HEK293T (cell line): ENCODE data around the gene ADGRB3.
"Not testable (repeated sequence)": the region's sequence is repeated elsewhere in the genome, so short reads cannot be mapped to it uniquely, and the experiment has no call there.

Experiments used
- CTCF ChIA-PET: fragments of 350-600 bp; formaldehyde crosslinking; extraction: SDS; loops from one replicate; lab custom pipeline; 2021; ENCODE audit warnings: antibody characterized with exemption, inconsistent platforms; lab: Yijun Ruan, JAX
- POLR2A ChIA-PET: fragments of 350-600 bp; formaldehyde crosslinking; extraction: SDS; loops from one replicate; lab custom pipeline; 2020; ENCODE audit warnings: antibody characterized with exemption, inconsistent platforms; lab: Yijun Ruan, JAX
- DNase-seq: peaks from one replicate; pipeline ENCODE4 v3.0.0; 2012; ENCODE audit warnings: mixed read lengths; ENCODE audit errors: extremely low spot score
- ARNT ChIP-seq: fragments of 450-650 bp; IDR thresholded peaks from 2 replicates; pipeline ENCODE4 v1.6.1; 2017; ENCODE audit warnings: mild to moderate bottlenecking
- BHLHE40 ChIP-seq: fragments of 450-650 bp; IDR thresholded peaks from 2 replicates; pipeline ENCODE4 v1.6.1; 2016; ENCODE audit warnings: mild to moderate bottlenecking, moderate library complexity, borderline replicate concordance
- CTBP1 ChIP-seq: fragments of 450-650 bp; IDR thresholded peaks from 2 replicates; pipeline ENCODE4 v1.6.1; 2016; ENCODE audit warnings: borderline replicate concordance
- ELF4 ChIP-seq: fragments of 450-650 bp; IDR thresholded peaks from 2 replicates; pipeline ENCODE4 v1.6.1; 2017; ENCODE audit warnings: antibody characterized with exemption
- FOXA1 ChIP-seq: fragments of 450-650 bp; IDR thresholded peaks from 2 replicates; pipeline ENCODE4 v1.6.1; 2016; ENCODE audit warnings: mild to moderate bottlenecking
- FOXK2 ChIP-seq: fragments of 450-650 bp; IDR thresholded peaks from 2 replicates; pipeline ENCODE4 v1.6.1; 2016; ENCODE audit warnings: mild to moderate bottlenecking
- FOXM1 ChIP-seq: fragments of 450-650 bp; IDR thresholded peaks from 2 replicates; pipeline ENCODE4 v1.6.1; 2017; ENCODE audit warnings: mild to moderate bottlenecking, borderline replicate concordance
- HDGF ChIP-seq: fragments of 450-650 bp; IDR thresholded peaks from 2 replicates; pipeline ENCODE4 v1.6.1; 2017; ENCODE audit warnings: antibody characterized with exemption, borderline replicate concordance
- L3MBTL2 ChIP-seq: fragments of 450-650 bp; conservative IDR thresholded peaks from 2 replicates; pipeline ENCODE4 v1.6.1; 2016; ENCODE audit warnings: mild to moderate bottlenecking
- LEF1 ChIP-seq: fragments of 450-650 bp; IDR thresholded peaks from 2 replicates; pipeline ENCODE4 v1.6.1; 2017; ENCODE audit warnings: mild to moderate bottlenecking, borderline replicate concordance
- NFRKB ChIP-seq: fragments of 450-650 bp; IDR thresholded peaks from 2 replicates; pipeline ENCODE4 v1.6.1; 2016; ENCODE audit warnings: mild to moderate bottlenecking, moderate library complexity
- SP1 ChIP-seq: fragments of 450-650 bp; IDR thresholded peaks from 2 replicates; pipeline ENCODE4 v1.6.1; 2017
- SUZ12 ChIP-seq: fragments of 450-650 bp; IDR thresholded peaks from 2 replicates; pipeline ENCODE4 v1.6.1; 2016; ENCODE audit warnings: mild to moderate bottlenecking
- TARDBP ChIP-seq: fragments of 450-650 bp; IDR thresholded peaks from 2 replicates; pipeline ENCODE4 v1.6.1; 2016
- ZNF384 ChIP-seq: fragments of 450-650 bp; IDR thresholded peaks from 2 replicates; pipeline ENCODE4 v1.6.1; 2016
- TF ChIP-seq, protein P1 (sequence below): fragments of 450-650 bp; IDR thresholded peaks from 2 replicates; pipeline ENCODE4 v1.6.1; 2016

ADGRB3 gene

DNA sequence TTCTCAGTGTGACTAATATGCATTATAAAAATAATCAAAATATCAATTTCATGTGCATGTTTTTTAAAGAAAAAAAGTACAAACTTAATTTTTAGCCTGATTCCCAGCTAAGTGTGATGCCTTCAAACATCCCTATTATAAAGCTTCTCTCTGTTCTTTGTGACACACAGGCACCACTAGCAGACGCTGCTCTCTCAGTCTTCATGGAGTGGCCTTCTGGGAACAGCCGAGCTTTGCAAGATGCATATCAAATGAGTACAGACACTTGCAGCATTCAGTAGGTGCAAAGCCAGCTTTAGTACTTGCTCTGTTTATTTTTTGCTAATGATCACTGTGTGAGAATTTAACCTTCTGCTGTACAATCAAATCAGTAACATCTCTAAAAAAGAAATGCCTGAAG lies 340.0 kb downstream of the ADGRB3 start:
- CTCF ChIA-PET, result interaction anchor here (1.3 kb wide), 1 partner anchor 399 kb away, joined by 3 read pairs; no protein-coding TSS in a partner anchor
- peak; percentile 17 for DNase-seq

DNA sequence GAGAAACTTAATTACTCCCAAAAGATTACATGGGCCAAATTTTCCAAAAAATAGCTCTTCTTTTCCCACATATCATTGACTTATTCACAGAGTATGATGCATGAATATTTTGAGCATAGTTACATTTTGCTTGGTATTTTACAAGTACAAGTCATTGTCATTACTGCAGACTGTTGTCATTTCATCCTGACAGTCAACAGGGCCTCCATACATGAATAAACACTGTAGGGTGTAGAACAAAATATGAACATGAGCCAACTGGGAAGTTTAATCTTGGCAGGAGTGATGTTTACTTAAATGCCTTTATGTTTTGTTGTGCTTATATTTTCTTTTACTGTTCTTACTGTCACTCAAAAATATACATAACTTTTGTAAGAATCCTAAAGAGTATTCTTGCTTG lies 340.7 kb downstream of the ADGRB3 start:
- CTCF ChIA-PET, result interaction anchor here (1.3 kb wide), 1 partner anchor 400 kb away, joined by 3 read pairs; no protein-coding TSS in a partner anchor
- TF ChIP-seq, protein P1, sequence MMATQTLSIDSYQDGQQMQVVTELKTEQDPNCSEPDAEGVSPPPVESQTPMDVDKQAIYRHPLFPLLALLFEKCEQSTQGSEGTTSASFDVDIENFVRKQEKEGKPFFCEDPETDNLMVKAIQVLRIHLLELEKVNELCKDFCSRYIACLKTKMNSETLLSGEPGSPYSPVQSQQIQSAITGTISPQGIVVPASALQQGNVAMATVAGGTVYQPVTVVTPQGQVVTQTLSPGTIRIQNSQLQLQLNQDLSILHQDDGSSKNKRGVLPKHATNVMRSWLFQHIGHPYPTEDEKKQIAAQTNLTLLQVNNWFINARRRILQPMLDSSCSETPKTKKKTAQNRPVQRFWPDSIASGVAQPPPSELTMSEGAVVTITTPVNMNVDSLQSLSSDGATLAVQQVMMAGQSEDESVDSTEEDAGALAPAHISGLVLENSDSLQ, result 0 out of 2 replicates have a peak, but pooled peaks have one; percentile 0
- no peak for TF ChIP-seq ZNF384
- POLR2A ChIA-PET, result no interaction called here
- no peak for DNase-seq

More for the DNA sequence above, 340.0 kb downstream of the ADGRB3 start:
- POLR2A ChIA-PET, result no interaction called here
- TF ChIP-seq BHLHE40, result no peak
- TF ChIP-seq FOXM1, result no peak
- TF ChIP-seq LEF1, result no peak
- TF ChIP-seq NFRKB, result no peak
- TF ChIP-seq SUZ12, result no peak
- no peak for TF ChIP-seq L3MBTL2
- TF ChIP-seq TARDBP, result no peak
- no peak for TF ChIP-seq FOXK2
- TF ChIP-seq, protein P1, result no peak
- TF ChIP-seq SP1, result no peak
- no peak for TF ChIP-seq CTBP1
- no peak for TF ChIP-seq ARNT
- no peak for TF ChIP-seq FOXA1
- TF ChIP-seq ZNF384, result no peak
- no peak for TF ChIP-seq HDGF
- no peak for TF ChIP-seq ELF4

DNA sequence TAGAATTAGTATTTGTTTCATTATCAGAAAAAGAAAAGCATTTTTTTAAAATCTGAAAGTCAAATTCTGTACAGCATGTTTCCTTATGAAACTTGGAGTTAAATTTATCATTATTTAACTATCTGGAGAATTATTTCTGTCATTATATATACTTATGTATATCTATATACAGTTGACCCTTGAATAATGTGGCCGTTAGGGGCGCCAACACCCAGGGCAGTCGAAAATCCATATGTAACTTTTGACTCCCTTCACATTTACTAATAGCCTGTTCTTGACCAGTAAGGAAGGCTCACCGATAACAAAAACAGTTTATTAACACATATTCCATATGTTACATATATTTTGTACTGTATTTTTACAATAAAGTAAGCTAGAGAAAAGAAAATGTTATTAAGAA lies 341.2 kb downstream of the ADGRB3 start:
- ChIA-PET POLR2A (no interaction called here), CTCF (interaction anchor here (1.3 kb wide), 1 partner anchor 401 kb away, joined by 3 read pairs; no protein-coding TSS in a partner anchor)
- no peak for DNase-seq
- no peak for TF ChIP-seq TARDBP
- TF ChIP-seq FOXM1, result no peak
- no peak for TF ChIP-seq FOXK2
- no peak for TF ChIP-seq HDGF
- TF ChIP-seq ZNF384, result no peak
- no peak for TF ChIP-seq LEF1
- TF ChIP-seq SP1, result no peak
- TF ChIP-seq CTBP1, result no peak
- no peak for TF ChIP-seq ELF4
- TF ChIP-seq NFRKB, result no peak
- TF ChIP-seq, protein P1, result no peak
- TF ChIP-seq ARNT, result no peak
- no peak for TF ChIP-seq SUZ12
- no peak for TF ChIP-seq BHLHE40

DNA sequence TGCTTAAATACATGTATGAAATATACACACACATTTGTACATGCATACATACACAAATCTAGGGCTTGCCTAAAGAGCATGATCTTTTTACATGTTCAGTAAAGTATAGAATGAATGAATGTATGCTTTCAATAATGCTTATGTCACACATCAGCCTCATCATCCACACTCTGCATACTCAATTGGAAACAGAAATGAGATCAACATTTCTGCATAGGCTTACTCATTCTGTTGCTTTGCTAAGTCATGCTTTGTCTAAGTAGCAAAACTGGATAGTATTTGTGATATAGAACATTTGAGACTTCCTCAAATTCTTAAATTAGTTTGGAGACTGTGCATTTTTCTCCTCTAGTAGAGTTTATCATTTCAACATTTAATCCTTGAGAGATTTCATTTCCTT lies 343.3 kb downstream of the ADGRB3 start:
- CTCF ChIA-PET, result interaction anchor here (0.6 kb wide), 1 partner anchor 751 kb away, joined by 5 read pairs; no protein-coding TSS in a partner anchor
- TF ChIP-seq ARNT (no peak), HDGF (no peak), SUZ12 (no peak), FOXM1 (no peak), ELF4 (no peak), SP1 (no peak), FOXK2 (no peak), ZNF384 (no peak)
- POLR2A ChIA-PET, result no interaction called here
- DNase-seq, result no peak

DNA sequence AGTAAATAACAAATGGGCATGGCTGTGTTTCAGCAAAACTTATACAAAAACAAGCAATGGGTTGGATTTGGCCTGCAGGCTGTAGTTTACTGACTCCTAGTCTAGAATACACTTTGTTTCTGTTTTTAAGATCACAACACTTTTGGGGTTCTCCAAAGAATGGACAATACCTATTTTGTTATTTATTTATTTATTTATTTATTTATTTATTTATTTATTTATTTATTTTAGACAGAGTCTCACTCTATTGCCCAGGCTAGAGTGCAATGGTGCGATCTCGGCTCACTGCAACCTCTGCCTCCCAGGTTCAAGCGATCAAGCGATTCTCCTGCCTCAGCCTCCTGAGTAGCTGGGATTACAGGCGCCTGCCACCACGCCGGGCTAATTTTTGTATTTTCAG lies 346.6 kb downstream of the ADGRB3 start:
- DNase-seq, CTCF ChIA-PET, POLR2A ChIA-PET: not testable (repeated sequence)

DNA sequence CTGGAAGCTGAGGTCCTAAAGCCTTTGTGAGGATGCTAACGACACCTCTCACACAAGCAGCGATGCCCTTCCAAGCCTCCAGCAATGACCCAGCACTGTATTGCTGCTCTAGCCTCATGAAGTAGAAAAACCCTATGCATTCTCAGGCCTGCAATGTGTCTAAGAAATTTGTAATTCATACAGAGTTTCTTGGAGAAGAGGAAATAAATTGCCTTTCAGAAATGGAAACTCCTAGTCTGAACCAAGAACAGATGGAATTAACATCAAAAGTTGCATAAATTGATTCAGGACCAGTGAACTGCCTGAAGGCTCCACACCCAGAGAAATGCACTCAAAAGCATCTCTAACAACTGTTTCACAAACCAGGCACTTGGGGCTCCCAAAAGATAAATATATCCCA lies 353.6 kb downstream of the ADGRB3 start:
- ChIA-PET CTCF (no interaction called here), POLR2A (no interaction called here)
- TF ChIP-seq FOXM1 (no peak), SP1 (no peak), LEF1 (no peak), ARNT (no peak), FOXK2 (no peak), CTBP1 (no peak), FOXA1 (no peak), HDGF (no peak), TARDBP (no peak), ZNF384 (no peak), SUZ12 (no peak), BHLHE40 (no peak)
- TF ChIP-seq, protein P1, result no peak
- no peak for DNase-seq

DNA sequence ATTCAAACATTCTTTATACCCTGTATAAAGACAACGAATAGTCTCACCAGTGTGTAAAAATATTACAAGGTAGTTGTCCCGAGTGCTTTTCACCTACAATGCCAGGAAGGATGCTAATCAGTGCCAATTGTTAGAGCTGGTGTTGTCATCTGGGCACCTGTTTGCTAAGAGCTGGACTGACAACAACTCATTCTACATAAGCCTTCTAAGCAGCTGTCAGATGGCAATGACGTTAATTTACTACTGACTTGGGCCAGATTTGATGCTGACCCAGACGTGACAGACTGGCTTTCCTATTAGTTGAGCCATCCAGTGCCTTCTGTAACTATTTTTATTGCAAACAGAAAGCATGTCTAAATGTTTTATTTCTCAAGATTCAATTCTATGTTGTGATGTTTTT lies 355.2 kb downstream of the ADGRB3 start:
- TF ChIP-seq ARNT (no peak), CTBP1 (no peak), NFRKB (no peak), L3MBTL2 (no peak), ELF4 (no peak), LEF1 (no peak), FOXA1 (no peak), FOXM1 (no peak), HDGF (no peak), ZNF384 (no peak), SUZ12 (no peak)
- TF ChIP-seq, protein P1, result no peak
- ChIA-PET CTCF (no interaction called here), POLR2A (no interaction called here)
- no peak for DNase-seq
